HCT116 (cell line): ENCODE results near the gene DNPH1. TPM values are rescaled to one million over a fixed set of nuclear protein-coding genes. Genes with fewer than 3 reads are reported as not detected.

Experiments used
- ATAC-seq: fragments of 200-7000 bp; cut with Tn5 transposase; 2 replicates; pipeline ENCODE4 v1.9.1; 2020; ENCODE audit warnings: mild to moderate bottlenecking, moderate library complexity
- BruUV-seq: library from RNA; stranded (reverse); fragments of 400-500 nt; replicated peaks from 2 replicates; lab custom pipeline; 2021; lab: Mats Ljungman, UMichigan
- CTCF ChIA-PET: fragments of 300-600 bp; sonication (Branson Sonifier 250); formaldehyde crosslinking; loops from one replicate; lab custom pipeline; 2021; ENCODE audit warnings: antibody characterized with exemption; lab: Charles Lee
- POLR2A ChIA-PET: fragments of 300-600, 350-600 bp; sonication (Branson Sonifier 250); formaldehyde crosslinking; loops from one replicate; lab custom pipeline; 2021; ENCODE audit warnings: antibody characterized with exemption; lab: Charles Lee
- RAD21 ChIA-PET, 2 experiments: fragments of 300-600 bp; sonication (Branson Sonifier 250); formaldehyde crosslinking; loops; one replicate each; lab custom pipeline; 2023; ENCODE audit warnings: low total read pairs in 2 of 2; ENCODE audit not compliant: uncharacterized antibody in 2 of 2, unreplicated experiment in 2 of 2, low non-redundant PET in 1 of 2; lab: Charles Lee
- DNase-seq: peaks from one replicate; pipeline ENCODE4 v3.0.0-alpha.2; 2010; ENCODE audit warnings: low read depth, low spot score
- H2AFZ ChIP-seq: fragments of 200-600 bp; shearing (Covaris generic), sonication (generic); 2 replicates; pipeline ENCODE4 v1.6.1; 2017; ENCODE audit warnings: low read depth, mixed run types, mixed read lengths, antibody characterized with exemption, low read length; ENCODE audit not compliant: poor library complexity, severe bottlenecking
- H3K27ac ChIP-seq: 2 replicates; pipeline ENCODE4 v1.5.1; 2012; ENCODE audit warnings: low read depth, low read length
- H3K27me3 ChIP-seq: fragments of 200-600 bp; sonication (generic); 2 replicates; pipeline ENCODE4 v1.6.1; 2016; ENCODE audit warnings: mixed run types, low read length, mixed read lengths; ENCODE audit not compliant: insufficient read depth
- H3K36me3 ChIP-seq, 2 experiments: fragments of 200-500 bp in 1 of 2; fragments of 200-600 bp in 1 of 2; sonication (Bioruptor generic) in 1 of 2; sonication (generic) in 1 of 2; 2 replicates each; pipeline versions ENCODE4 v1.5.1 to v1.6.1; 2014 to 2016; ENCODE audit warnings: low read length in 2 of 2, inconsistent platforms in 1 of 2, mixed read lengths in 1 of 2, mixed run types in 1 of 2; ENCODE audit not compliant: insufficient read depth in 2 of 2, control insufficient read depth in 1 of 2
- H3K4me1 ChIP-seq, 2 experiments: fragments of 200-600 bp in 1 of 2; sonication (generic) in 1 of 2; 2 replicates each; pipeline versions ENCODE4 v1.5.1 to v1.6.1; 2012 to 2017; ENCODE audit warnings: low read length in 2 of 2, inconsistent platforms in 1 of 2, mild to moderate bottlenecking in 1 of 2, mixed read lengths in 1 of 2, mixed run types in 1 of 2, moderate library complexity in 1 of 2; ENCODE audit not compliant: insufficient read depth in 2 of 2, control insufficient read depth in 1 of 2
- H3K4me2 ChIP-seq: fragments of 200-600 bp; sonication (generic); 2 replicates; pipeline ENCODE4 v1.6.1; 2017; ENCODE audit warnings: mixed run types, low read length, mixed read lengths
- H3K4me3 ChIP-seq, 2 experiments: fragments of 200-600 bp in 1 of 2; sonication (generic) in 1 of 2; replicated peaks in 1 of 2; 2 replicates each; pipeline ENCODE4 v1.5.1; 2011 to 2016; ENCODE audit warnings: low read length in 2 of 2, control low read depth in 1 of 2, low read depth in 1 of 2, mild to moderate bottlenecking in 1 of 2, mixed read lengths in 1 of 2, mixed run types in 1 of 2
- H3K79me2 ChIP-seq: fragments of 200-600 bp; sonication (generic); 2 replicates; pipeline ENCODE4 v1.6.1; 2017; ENCODE audit warnings: mild to moderate bottlenecking, mixed run types, low read length, moderate library complexity, mixed read lengths; ENCODE audit not compliant: insufficient read depth
- H3K9ac ChIP-seq: fragments of 200-600 bp; sonication (generic); 2 replicates; pipeline ENCODE4 v1.6.1; 2016; ENCODE audit warnings: low read length, mixed read lengths
- H3K9me2 ChIP-seq: fragments of 200-600 bp; sonication (generic), shearing (Covaris generic); 2 replicates; pipeline ENCODE4 v1.6.1; 2017; ENCODE audit warnings: mixed run types, mild to moderate bottlenecking, moderate library complexity; ENCODE audit not compliant: insufficient read depth
- H3K9me3 ChIP-seq, 2 experiments: fragments of 200-500 bp in 1 of 2; fragments of 200-600 bp in 1 of 2; sonication (Bioruptor generic) in 1 of 2; sonication (generic) in 1 of 2; 2 replicates each; pipeline ENCODE4 v1.6.1; 2014 to 2017; ENCODE audit warnings: low read length in 2 of 2, mixed read lengths in 2 of 2, inconsistent platforms in 1 of 2, low read depth in 1 of 2, mild to moderate bottlenecking in 1 of 2, mixed run types in 1 of 2, moderate library complexity in 1 of 2; ENCODE audit not compliant: control insufficient read depth in 1 of 2, insufficient read depth in 1 of 2
- H4K20me1 ChIP-seq: fragments of 200-600 bp; sonication (generic), shearing (Covaris generic); 2 replicates; pipeline ENCODE4 v1.6.1; 2017; ENCODE audit warnings: mixed run types, mild to moderate bottlenecking, moderate library complexity; ENCODE audit not compliant: insufficient read depth
- ATF3 ChIP-seq: IDR thresholded peaks from 2 replicates; pipeline ENCODE4 v1.6.1; 2012
- CTCF ChIP-seq, 3 experiments: fragments of 200-600 bp in 1 of 3; sonication (generic) in 1 of 3; IDR thresholded peaks in 2 of 3; conservative IDR thresholded peaks in 1 of 3; 2 replicates each; pipeline ENCODE4 v1.5.1; 2012 to 2017; ENCODE audit warnings: low read depth in 2 of 3, low read length in 2 of 3, antibody characterized with exemption in 1 of 3, borderline replicate concordance in 1 of 3, control low read depth in 1 of 3, mild to moderate bottlenecking in 1 of 3, mixed read lengths in 1 of 3, mixed run types in 1 of 3, moderate library complexity in 1 of 3; ENCODE audit not compliant: insufficient read depth in 1 of 3
- EGR1 ChIP-seq: IDR thresholded peaks from 2 replicates; pipeline ENCODE4 v1.6.1; 2012; ENCODE audit warnings: low read depth
- ELF1 ChIP-seq: IDR thresholded peaks from 2 replicates; pipeline ENCODE4 v1.6.1; 2012; ENCODE audit warnings: low read depth, borderline replicate concordance
- EZH2 ChIP-seq: fragments of 200-600 bp; sonication (generic); IDR thresholded peaks from 2 replicates; pipeline ENCODE4 v1.6.1; 2017; ENCODE audit warnings: antibody characterized with exemption, mixed run types
- EZH2phosphoT487 ChIP-seq: fragments of 200-600 bp; IDR thresholded peaks from 2 replicates; pipeline ENCODE4 v1.6.1; 2018; ENCODE audit warnings: antibody characterized with exemption, borderline replicate concordance
- MAX ChIP-seq: IDR thresholded peaks from 2 replicates; pipeline ENCODE4 v1.6.1; 2012
- POLR2AphosphoS5 ChIP-seq: IDR thresholded peaks from 2 replicates; pipeline ENCODE4 v1.6.1; 2011; ENCODE audit warnings: mild to moderate bottlenecking, low read depth, low read length, moderate library complexity
- RAD21 ChIP-seq: IDR thresholded peaks from 2 replicates; pipeline ENCODE4 v1.6.1; 2012; ENCODE audit warnings: low read depth, mild to moderate bottlenecking
- SRF ChIP-seq: IDR thresholded peaks from 2 replicates; pipeline ENCODE4 v1.6.1; 2012; ENCODE audit warnings: low read depth
- TCF7L2 ChIP-seq: IDR thresholded peaks from 2 replicates; pipeline ENCODE4 v1.7.0; 2011; ENCODE audit warnings: borderline replicate concordance, inconsistent platforms; ENCODE audit not compliant: insufficient read depth, insufficient read length; ENCODE audit errors: extremely low read depth
- YY1 ChIP-seq: IDR thresholded peaks from 2 replicates; pipeline ENCODE4 v1.6.1; 2011; ENCODE audit warnings: low read length, low read depth, moderate library complexity, mild to moderate bottlenecking; ENCODE audit not compliant: insufficient replicate concordance; ENCODE audit errors: extremely low read depth
- ZBTB33 ChIP-seq: IDR thresholded peaks from 2 replicates; pipeline ENCODE4 v1.6.1; 2011; ENCODE audit warnings: mild to moderate bottlenecking, low read length, moderate library complexity; ENCODE audit not compliant: insufficient replicate concordance; ENCODE audit errors: extremely low read depth
- ZNF274 ChIP-seq: fragments of 200-500 bp; sonication (Bioruptor generic); IDR thresholded peaks from 2 replicates; pipeline ENCODE4 v1.6.1; 2014; ENCODE audit warnings: mild to moderate bottlenecking, low read depth, low read length, inconsistent platforms
- intact Hi-C: fragments of 100-400 bp; cut with micrococcal nuclease; formaldehyde crosslinking; loops from 2 replicates; pipeline ENCODE4 v1.10.0; 2022
- total RNA-seq: library from RNA; stranded (reverse); gene quantifications from one replicate; pipeline ENCODE4 v1.2.1, GENCODE V29; 2021; ENCODE audit not compliant: unreplicated experiment

DNPH1 gene
- total RNA-seq, 1 experiment from 2014 or later: 117 TPM

GRCh38 chr6:43217351-43217750 lies 11.9 kb downstream of the DNPH1 start:
- CTCF ChIA-PET: no interaction called here
- Histone ChIP-seq H4K20me1 (no peaks in the 10 kb centered on the region), H3K36me3 (no peaks in the 10 kb centered on the region; a peak in 1 of 4 replicates)

More at GRCh38 chr6:43217351-43217750, 11.9 kb downstream of the DNPH1 start:
- Histone ChIP-seq H3K4me1 (no peaks in the 10 kb centered on the region), H2AFZ (no peak overlapping the region), H3K27ac (no peak overlapping the region), H3K79me2 (no peaks in the 10 kb centered on the region), H3K4me3 (no peak overlapping the region), H3K4me2 (no peak overlapping the region), H3K9me3 (no peaks in the 10 kb centered on the region), H3K9me2 (no peaks in the 10 kb centered on the region), H3K27me3 (no peaks in the 10 kb centered on the region), H3K9ac (no peak overlapping the region)
- ATAC-seq (no peak), DNase-seq (no peak)
- intact Hi-C loops: no loop called here
- RAD21 ChIA-PET: no interaction called here
- BruUV-seq: no TSS peak
- POLR2A ChIA-PET: no interaction called here
- TF ChIP-seq YY1 (no peak), EGR1 (no peak), ZBTB33 (no peak), ELF1 (no peak), RAD21 (no peak), ATF3 (no peak), SRF (no peak), EZH2phosphoT487 (no peak), POLR2AphosphoS5 (no peak), MAX (no peak), TCF7L2 (no peak), CTCF (IDR thresholded peaks at IDR 0.05 in 2 of 3, conservative IDR thresholded peaks at IDR 0.05 in 1 of 3; ENCODE audit: borderline replicate concordance in 1 of 3, insufficient read depth in 1 of 3, low read depth in 2 of 3, low read length in 2 of 3) (no peak), EZH2 (no peak), ZNF274 (no peak)
- TF ChIP-seq, all 23 proteins: peak for 0
